SK-N-SH treated with all-trans-retinoic acid at 6 μM for 48 hours (cell line): Measurements from ENCODE around the gene HEPHL1.

Experiments
- ARNTL ChIP-seq: fragments of 450-650 bp; formaldehyde crosslinking; IDR thresholded peaks from 2 replicates; pipeline ENCODE4 v1.5.0; 2020; ENCODE audit warnings: low read depth, mild to moderate bottlenecking, moderate library complexity, borderline replicate concordance
- CREB5 ChIP-seq: fragments of 250-450 bp; sonication (Bioruptor Pico); IDR thresholded peaks from 2 replicates; pipeline ENCODE4 v1.5.1; 2020; ENCODE audit warnings: low read depth, mild to moderate bottlenecking, moderate library complexity
- TCF4 ChIP-seq: fragments of 250-450 bp; sonication (Bioruptor Pico); IDR thresholded peaks from 2 replicates; pipeline ENCODE4 v1.8.0; 2021; ENCODE audit warnings: mild to moderate bottlenecking, moderate library complexity, borderline replicate concordance
- ZC3H10 ChIP-seq: fragments of 250-450 bp; sonication (Bioruptor Pico); IDR thresholded peaks from 2 replicates; pipeline ENCODE4 v1.5.1; 2021; ENCODE audit warnings: mild to moderate bottlenecking, moderate library complexity
- ZFP30 ChIP-seq: fragments of 450-650 bp; formaldehyde crosslinking; IDR thresholded peaks from 2 replicates; pipeline ENCODE4 v1.5.0; 2022; ENCODE audit warnings: mild to moderate bottlenecking, moderate library complexity
- ZNF565 ChIP-seq: fragments of 450-650 bp; formaldehyde crosslinking; conservative IDR thresholded peaks from 2 replicates; pipeline ENCODE4 v1.5.0; 2020; ENCODE audit warnings: low read depth, mild to moderate bottlenecking, moderate library complexity
- TF ChIP-seq, protein P1 (sequence below): fragments of 250-450 bp; sonication (Bioruptor Pico); IDR thresholded peaks from 2 replicates; pipeline ENCODE4 v1.8.0; 2020; ENCODE audit warnings: mild to moderate bottlenecking, moderate library complexity, borderline replicate concordance

GRCh38 chr11:94104734-94105133 lies 83.6 kb downstream of the HEPHL1 start:
- TF ChIP-seq ZC3H10 (CRISPR knock-in tag): no peak
- no peak for TF ChIP-seq TCF4
- TF ChIP-seq, protein P1, sequence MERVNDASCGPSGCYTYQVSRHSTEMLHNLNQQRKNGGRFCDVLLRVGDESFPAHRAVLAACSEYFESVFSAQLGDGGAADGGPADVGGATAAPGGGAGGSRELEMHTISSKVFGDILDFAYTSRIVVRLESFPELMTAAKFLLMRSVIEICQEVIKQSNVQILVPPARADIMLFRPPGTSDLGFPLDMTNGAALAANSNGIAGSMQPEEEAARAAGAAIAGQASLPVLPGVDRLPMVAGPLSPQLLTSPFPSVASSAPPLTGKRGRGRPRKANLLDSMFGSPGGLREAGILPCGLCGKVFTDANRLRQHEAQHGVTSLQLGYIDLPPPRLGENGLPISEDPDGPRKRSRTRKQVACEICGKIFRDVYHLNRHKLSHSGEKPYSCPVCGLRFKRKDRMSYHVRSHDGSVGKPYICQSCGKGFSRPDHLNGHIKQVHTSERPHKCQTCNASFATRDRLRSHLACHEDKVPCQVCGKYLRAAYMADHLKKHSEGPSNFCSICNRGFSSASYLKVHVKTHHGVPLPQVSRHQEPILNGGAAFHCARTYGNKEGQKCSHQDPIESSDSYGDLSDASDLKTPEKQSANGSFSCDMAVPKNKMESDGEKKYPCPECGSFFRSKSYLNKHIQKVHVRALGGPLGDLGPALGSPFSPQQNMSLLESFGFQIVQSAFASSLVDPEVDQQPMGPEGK (CRISPR knock-in tag): no peak
- no peak for TF ChIP-seq ZFP30 (CRISPR knock-in tag)
- TF ChIP-seq ARNTL (CRISPR knock-in tag): no peak
- TF ChIP-seq CREB5 (CRISPR knock-in tag): no peak
- TF ChIP-seq ZNF565 (CRISPR knock-in tag): no peak
